GM23248 (cell line): ENCODE results near the gene ATP6V0E2. TPM values are rescaled to one million over a fixed set of nuclear protein-coding genes. Genes with fewer than 3 reads are reported as not detected.
"Not testable (repeated sequence)": the region's sequence is repeated elsewhere in the genome, so short reads cannot be mapped to it uniquely, and the experiment has no call there.

Experiments
- DNase-seq: peaks from one replicate; pipeline ENCODE4 v3.0.0-alpha.2; 2015
- H2AFZ ChIP-seq: fragments of 200-600 bp; sonication (generic); 2 replicates; pipeline ENCODE4 v1.6.1; 2016; ENCODE audit warnings: antibody characterized with exemption
- H3F3A ChIP-seq: fragments of 200-600 bp; sonication (generic); 2 replicates; pipeline ENCODE4 v1.6.1; 2016; ENCODE audit warnings: mild to moderate bottlenecking, antibody characterized with exemption, mixed run types; ENCODE audit not compliant: insufficient read depth
- H3K27ac ChIP-seq: fragments of 200-600 bp; sonication (generic); 2 replicates; pipeline ENCODE4 v1.5.1; 2016; ENCODE audit warnings: mild to moderate bottlenecking
- H3K27me3 ChIP-seq: fragments of 200-600 bp; sonication (generic); replicated peaks from 2 replicates; pipeline ENCODE4 v1.6.1; 2016; ENCODE audit warnings: mild to moderate bottlenecking; ENCODE audit not compliant: insufficient read depth
- H3K36me3 ChIP-seq: fragments of 200-600 bp; sonication (generic); 2 replicates; pipeline ENCODE4 v1.6.1; 2016; ENCODE audit warnings: low read depth, mild to moderate bottlenecking
- H3K4me1 ChIP-seq: fragments of 200-600 bp; sonication (generic); 2 replicates; pipeline ENCODE4 v1.6.1; 2016; ENCODE audit warnings: mild to moderate bottlenecking; ENCODE audit not compliant: insufficient read depth
- H3K4me2 ChIP-seq: fragments of 200-600 bp; sonication (generic); one replicate; pipeline ENCODE4 v1.6.1; 2016; ENCODE audit warnings: mild to moderate bottlenecking; ENCODE audit not compliant: unreplicated experiment
- H3K4me3 ChIP-seq: fragments of 200-600 bp; sonication (generic); 2 replicates; pipeline ENCODE4 v1.5.1; 2016; ENCODE audit warnings: mild to moderate bottlenecking
- H3K79me2 ChIP-seq: fragments of 200-600 bp; sonication (generic); 2 replicates; pipeline ENCODE4 v1.6.1; 2016; ENCODE audit warnings: mild to moderate bottlenecking; ENCODE audit not compliant: insufficient read depth
- H3K9ac ChIP-seq: fragments of 200-600 bp; sonication (generic); 2 replicates; pipeline ENCODE4 v1.6.1; 2016; ENCODE audit warnings: mild to moderate bottlenecking
- H3K9me2 ChIP-seq: fragments of 200-600 bp; sonication (generic); 2 replicates; pipeline ENCODE4 v1.6.1; 2016; ENCODE audit warnings: mixed run types, mild to moderate bottlenecking, moderate library complexity; ENCODE audit not compliant: insufficient read depth
- H3K9me3 ChIP-seq: fragments of 200-600 bp; sonication (generic); one replicate; pipeline ENCODE4 v1.6.1; 2017; ENCODE audit warnings: low read depth
- H4K20me1 ChIP-seq: fragments of 200-600 bp; sonication (generic); 2 replicates; pipeline ENCODE4 v1.6.0; 2016; ENCODE audit not compliant: insufficient read depth
- EZH2 ChIP-seq: fragments of 200-600 bp; sonication (generic); IDR thresholded peaks from 2 replicates; pipeline ENCODE4 v1.6.1; 2018; ENCODE audit warnings: antibody characterized with exemption, mild to moderate bottlenecking; ENCODE audit not compliant: insufficient read depth, poor library complexity, severe bottlenecking
- EZH2phosphoT487 ChIP-seq: fragments of 200-600 bp; sonication (generic); IDR thresholded peaks from 2 replicates; pipeline ENCODE4 v1.6.1; 2018; ENCODE audit warnings: antibody characterized with exemption, moderate library complexity, mild to moderate bottlenecking, low read depth; ENCODE audit not compliant: insufficient read depth
- WGBS, 2 experiments: methylation state at CpG; one replicate each; pipeline ENCODE4 v1.1.6; 2015 to 2017; ENCODE audit warnings: low lambda C conversion rate in 2 of 2, low coverage in 1 of 2; ENCODE audit errors: missing lambda C conversion rate in 2 of 2; 5-methylcytosine and 5-hydroxymethylcytosine counted together
- in situ Hi-C: fragments of 300-500 bp; cut with MboI; formaldehyde crosslinking; loops from 2 replicates; pipeline ENCODE4 v1.15.0; 2020
- polyA plus RNA-seq: library from polyadenylated mRNA; unstranded; fragments of >200 nt; fragmentation: Nextera tagmentation; extraction: Ambion mirVana; gene quantifications from 2 replicates; pipeline ENCODE4 v1.2.1, GENCODE V29; 2016
- total RNA-seq: library from RNA; depleted of rRNA; stranded (reverse); fragments of >200 nt; shearing (Covaris generic); gene quantifications from 2 replicates; pipeline ENCODE4 v1.2.3, GENCODE V29; 2014

ATP6V0E2 gene
- total and polyA plus RNA-seq, 2 experiments from 2014 or later = 6.9 to 7.7 TPM

- H3F3A ChIP-seq = no peaks in the 10 kb centered on the region
- H3K4me1 ChIP-seq = no peaks in the 10 kb centered on the region
- no peak overlapping the region for H3K4me2 ChIP-seq
- H3K36me3 ChIP-seq = no peaks in the 10 kb centered on the region
- H3K9ac ChIP-seq = no peak overlapping the region
- H3K27ac ChIP-seq = no peak overlapping the region
- no peak for DNase-seq
- TF ChIP-seq EZH2 (no peak), EZH2phosphoT487 (no peak)
- in situ Hi-C loops = no loop called here
- H2AFZ ChIP-seq = no peak overlapping the region
- WGBS, 2 experiments = 57% methylated on average over 7 of the region's 7 CpGs
- H3K4me3 ChIP-seq = no peak overlapping the region
- H4K20me1 ChIP-seq = no peaks in the 10 kb centered on the region
- no peaks in the 10 kb centered on the region for H3K9me3 ChIP-seq
- no peaks in the 10 kb centered on the region for H3K9me2 ChIP-seq
- H3K79me2 ChIP-seq = no peaks in the 10 kb centered on the region
- 0 out of 2 replicates have a peak, but pooled peaks cover 7% of the 10 kb centered on the region for H3K27me3 ChIP-seq
Measured at GRCh38 chr7:149887311-149887710, 13.5 kb downstream of the ATP6V0E2 start.

GRCh38 chr7:149890715-149891114, 16.9 kb downstream of the ATP6V0E2 start:
- H3K79me2 ChIP-seq, H3K9me3 ChIP-seq, H3K36me3 ChIP-seq, H3K4me1 ChIP-seq, H3K27ac ChIP-seq, H4K20me1 ChIP-seq, in situ Hi-C loops, DNase-seq, H3F3A ChIP-seq, H3K4me2 ChIP-seq, H3K9me2 ChIP-seq, H3K4me3 ChIP-seq, H2AFZ ChIP-seq, H3K9ac ChIP-seq, H3K27me3 ChIP-seq: not testable (repeated sequence)
- 33 to 36% methylated on average over 2 of the region's 2 CpGs for WGBS, 2 experiments

GRCh38 chr7:149894957-149895356, 21.2 kb downstream of the ATP6V0E2 start:
- H3K4me3 ChIP-seq, H3K36me3 ChIP-seq, H3K4me2 ChIP-seq, DNase-seq, H3K27ac ChIP-seq, H3K79me2 ChIP-seq, H2AFZ ChIP-seq, H3K4me1 ChIP-seq, H3K9ac ChIP-seq, H4K20me1 ChIP-seq, H3K27me3 ChIP-seq, H3F3A ChIP-seq, H3K9me2 ChIP-seq, H3K9me3 ChIP-seq, in situ Hi-C loops: not testable (repeated sequence)
- WGBS, 2 experiments = 1 to 2% methylated on average over 8 of the region's 8 CpGs

- H3K4me1 ChIP-seq, H3K9me2 ChIP-seq, H3K9ac ChIP-seq, H3K9me3 ChIP-seq, H3K36me3 ChIP-seq, H4K20me1 ChIP-seq, in situ Hi-C loops, H3K27ac ChIP-seq, H3K4me3 ChIP-seq, H2AFZ ChIP-seq, H3K79me2 ChIP-seq, H3K4me2 ChIP-seq, H3F3A ChIP-seq, DNase-seq, H3K27me3 ChIP-seq: not testable (repeated sequence)
- WGBS, 2 experiments = 14 to 18% methylated on average over 4 to 5 of the region's 6 CpGs
Measured at GRCh38 chr7:149907776-149908376, 34.1 kb downstream of the ATP6V0E2 start.

- H3K9ac ChIP-seq, H3K4me1 ChIP-seq, H3K36me3 ChIP-seq, H3K27ac ChIP-seq, H3K9me3 ChIP-seq, in situ Hi-C loops, H3K9me2 ChIP-seq, H3K79me2 ChIP-seq, H3K27me3 ChIP-seq, H3K4me3 ChIP-seq, DNase-seq, H2AFZ ChIP-seq, H3F3A ChIP-seq, H3K4me2 ChIP-seq, H4K20me1 ChIP-seq: not testable (repeated sequence)
- WGBS, 2 experiments = 43 to 55% methylated on average over 7 of the region's 9 CpGs
Measured at GRCh38 chr7:149910219-149910618, 36.5 kb downstream of the ATP6V0E2 start.

- H3K79me2 ChIP-seq, H3K36me3 ChIP-seq, H3K4me1 ChIP-seq, H3K4me3 ChIP-seq, H3F3A ChIP-seq, H2AFZ ChIP-seq, H3K27ac ChIP-seq, H3K27me3 ChIP-seq, H3K9me3 ChIP-seq, H3K4me2 ChIP-seq, in situ Hi-C loops, H3K9ac ChIP-seq, H4K20me1 ChIP-seq, H3K9me2 ChIP-seq: not testable (repeated sequence)
- WGBS, 2 experiments = 33 to 61% methylated on average over 2 of the region's 4 CpGs
- peak; percentile 28 for DNase-seq
Measured at GRCh38 chr7:149912126-149912525, 38.4 kb downstream of the ATP6V0E2 start.

GRCh38 chr7:149926414-149926813, 52.6 kb downstream of the ATP6V0E2 start:
- DNase-seq, H3K4me2 ChIP-seq, in situ Hi-C loops, H3K9me3 ChIP-seq, H3K4me1 ChIP-seq, H3K79me2 ChIP-seq, H3F3A ChIP-seq, H4K20me1 ChIP-seq, H3K9ac ChIP-seq, H2AFZ ChIP-seq, H3K27ac ChIP-seq, H3K27me3 ChIP-seq, H3K9me2 ChIP-seq, H3K36me3 ChIP-seq, H3K4me3 ChIP-seq: not testable (repeated sequence)
- WGBS, 2 experiments = 12 to 14% methylated on average over 7 of the region's 7 CpGs
